AG08396 (cell line): Measurements from ENCODE around the gene KRTAP4-16.
"Not testable (repeated sequence)": the region's sequence is repeated elsewhere in the genome, so short reads cannot be mapped to it uniquely, and the experiment has no call there.

Experiments used
- DNase-seq: peaks from one replicate; pipeline ENCODE4 v3.0.0; 2012; ENCODE audit warnings: low spot score, mixed read lengths

KRTAP4-16 gene

GRCh38 chr17:41119696-41120690, 18.0 kb upstream of the KRTAP4-16 start:
- not testable (repeated sequence) for DNase-seq

GRCh38 chr17:41118721-41119120, 16.7 kb upstream of the KRTAP4-16 start:
- no peak for DNase-seq

- not testable (repeated sequence) for DNase-seq
Measured at GRCh38 chr17:41117846-41118386, 15.9 kb upstream of the KRTAP4-16 start, which contains the start of gene KRTAP4-11. Gene KRTAP4-11, minus strand, starts transcription at chr17:41118373. Its CDS starts 58 bp downstream, at chr17:41118315.

GRCh38 chr17:41116297-41116696, 14.3 kb upstream of the KRTAP4-16 start:
- no peak for DNase-seq

GRCh38 chr17:41111151-41111885, 9.3 kb upstream of the KRTAP4-16 start:
- DNase-seq = no peak

- DNase-seq = not testable (repeated sequence)
Measured at GRCh38 chr17:41108728-41109386, 6.8 kb upstream of the KRTAP4-16 start.

GRCh38 chr17:41107941-41108450, 6.0 kb upstream of the KRTAP4-16 start:
- no peak for DNase-seq

GRCh38 chr17:41105347-41105746, 3.3 kb upstream of the KRTAP4-16 start, which contains the start of gene KRTAP4-9:
Gene KRTAP4-9, plus strand, starts transcription at chr17:41105389. Its CDS starts 0 bp downstream, at chr17:41105389.
- not testable (repeated sequence) for DNase-seq

GRCh38 chr17:41104386-41105038, 2.5 kb upstream of the KRTAP4-16 start:
- DNase-seq = not testable (repeated sequence)

GRCh38 chr17:41103896-41104295, 1.9 kb upstream of the KRTAP4-16 start:
- DNase-seq = no peak

- DNase-seq = not testable (repeated sequence)
Measured at GRCh38 chr17:41099682-41100480, 2.1 kb downstream of the KRTAP4-16 start.

GRCh38 chr17:41098481-41098880, 3.5 kb downstream of the KRTAP4-16 start:
- no peak for DNase-seq

GRCh38 chr17:41098042-41098441, 4.0 kb downstream of the KRTAP4-16 start, which contains the start of gene KRTAP4-8:
Gene KRTAP4-8, minus strand, starts transcription at chr17:41098142. Its CDS starts 58 bp downstream, at chr17:41098084.
- DNase-seq = no peak

GRCh38 chr17:41096055-41096454, 6.0 kb downstream of the KRTAP4-16 start:
- DNase-seq = no peak

GRCh38 chr17:41088760-41089352, 13.2 kb downstream of the KRTAP4-16 start:
- not testable (repeated sequence) for DNase-seq

GRCh38 chr17:41084100-41084856, 17.7 kb downstream of the KRTAP4-16 start, which contains the start of gene KRTAP4-7:
Gene KRTAP4-7, plus strand, starts transcription at chr17:41084150. Its CDS starts 57 bp downstream, at chr17:41084207.
- DNase-seq = not testable (repeated sequence)

- DNase-seq = not testable (repeated sequence)
Measured at GRCh38 chr17:41083427-41083826, 18.6 kb downstream of the KRTAP4-16 start.

GRCh38 chr17:41082626-41083025, 19.4 kb downstream of the KRTAP4-16 start:
- DNase-seq = no peak

GRCh38 chr17:41076788-41077187, 25.2 kb downstream of the KRTAP4-16 start:
- no peak for DNase-seq
